ENCODE results near the gene ZDBF2. TPM values are rescaled to one million over a fixed set of nuclear protein-coding genes. Genes with fewer than 3 reads are reported as not detected.
"Not testable (repeated sequence)": the region's sequence is repeated elsewhere in the genome, so short reads cannot be mapped to it uniquely, and the experiment has no call there.

Gene ZDBF2
- total RNA-seq, 1 donor from 2014 or later = 6.4 TPM

GRCh38 chr2:206253125-206253776 lies 21.2 kb upstream of the ZDBF2 start:
- TF ChIP-seq CTCF (conservative IDR thresholded peaks at IDR 0.05; ENCODE audit: low read depth, low read length) = no peak
- DNase-seq (ENCODE audit: low read depth) = no peak
- H3K4me3 ChIP-seq (ENCODE audit: low read depth, low read length) = no peak overlapping the region

- H3K4me3 ChIP-seq (ENCODE audit: low read depth, low read length) = no peak overlapping the region
- no peak for TF ChIP-seq CTCF (conservative IDR thresholded peaks at IDR 0.05; ENCODE audit: low read depth, low read length)
- DNase-seq (ENCODE audit: low read depth) = no peak
Observed at GRCh38 chr2:206253777-206254166, 20.7 kb upstream of the ZDBF2 start.

GRCh38 chr2:206255003-206255402 lies 19.5 kb upstream of the ZDBF2 start:
- TF ChIP-seq CTCF (conservative IDR thresholded peaks at IDR 0.05; ENCODE audit: low read depth, low read length) = no peak
- no peak for DNase-seq (ENCODE audit: low read depth)

GRCh38 chr2:206256706-206257205 lies 17.7 kb upstream of the ZDBF2 start:
- no peak overlapping the region for H3K4me3 ChIP-seq (ENCODE audit: low read depth, low read length)
- no peak for TF ChIP-seq CTCF (conservative IDR thresholded peaks at IDR 0.05; ENCODE audit: low read depth, low read length)
- no peak for DNase-seq (ENCODE audit: low read depth)

More at GRCh38 chr2:206255003-206255402, 19.5 kb upstream of the ZDBF2 start:
- no peak overlapping the region for H3K4me3 ChIP-seq (ENCODE audit: low read depth, low read length)

GRCh38 chr2:206257350-206257749 lies 17.1 kb upstream of the ZDBF2 start:
- no peak for TF ChIP-seq CTCF (conservative IDR thresholded peaks at IDR 0.05; ENCODE audit: low read depth, low read length)
- no peak overlapping the region for H3K4me3 ChIP-seq (ENCODE audit: low read depth, low read length)
- DNase-seq (ENCODE audit: low read depth) = no peak

- TF ChIP-seq CTCF (conservative IDR thresholded peaks at IDR 0.05; ENCODE audit: low read depth, low read length) = no peak
- no peak for DNase-seq (ENCODE audit: low read depth)
- no peak overlapping the region for H3K4me3 ChIP-seq (ENCODE audit: low read depth, low read length)
Observed at GRCh38 chr2:206257861-206258260, 16.6 kb upstream of the ZDBF2 start.

- not testable (repeated sequence) for DNase-seq (ENCODE audit: low read depth); H3K4me3 ChIP-seq (ENCODE audit: low read depth, low read length)
Observed at GRCh38 chr2:206258615-206259014, 15.8 kb upstream of the ZDBF2 start.
